ENCODE data around the gene ICA1.

- TF ChIP-seq CTCF (IDR thresholded peaks at IDR 0.05) (no peak), EZH2phosphoT487 (IDR thresholded peaks at IDR 0.05) (no peak)
These were observed 12.6 kb upstream of the ICA1 start for GRCh38 chr7:8274589-8274988.

Measured in neural progenitor cell (in vitro differentiated cells).